GM19463 (cell line): ENCODE results near the gene CHD5.

Source experiments
- ATAC-seq: cut with Tn5 transposase; IDR thresholded peaks from one replicate; pipeline ENCODE4 v1.9.1; 2021; ENCODE audit warnings: mild to moderate bottlenecking, moderate library complexity; ENCODE audit not compliant: unreplicated experiment

The CHD5 gene

GRCh38 chr1:6175411-6175828, 4.7 kb downstream of the CHD5 start:
- no peak for ATAC-seq

- no peak for ATAC-seq
These were observed 5.3 kb downstream of the CHD5 start for GRCh38 chr1:6174621-6175410.

- no peak for ATAC-seq
These were observed 7.6 kb downstream of the CHD5 start for GRCh38 chr1:6172549-6172948.

- ATAC-seq = no peak
These were observed 8.5 kb downstream of the CHD5 start for GRCh38 chr1:6171548-6172124.

GRCh38 chr1:6170742-6171201, 9.3 kb downstream of the CHD5 start:
- ATAC-seq = no peak

GRCh38 chr1:6170116-6170741, 9.9 kb downstream of the CHD5 start:
- ATAC-seq = no peak

- no peak for ATAC-seq
These were observed 11.1 kb downstream of the CHD5 start for GRCh38 chr1:6168947-6169586.

- no peak for ATAC-seq
These were observed 12.5 kb downstream of the CHD5 start for GRCh38 chr1:6167391-6168303.

- ATAC-seq = no peak
These were observed 13.3 kb downstream of the CHD5 start for GRCh38 chr1:6166655-6167390.

- no peak for ATAC-seq
These were observed 13.9 kb downstream of the CHD5 start for GRCh38 chr1:6166221-6166620.

GRCh38 chr1:6165441-6165985, 14.6 kb downstream of the CHD5 start:
- ATAC-seq = no peak

GRCh38 chr1:6165027-6165426, 15.1 kb downstream of the CHD5 start:
- no peak for ATAC-seq

GRCh38 chr1:6163973-6164617, 16.0 kb downstream of the CHD5 start:
- ATAC-seq = no peak

- ATAC-seq = no peak
These were observed 16.7 kb downstream of the CHD5 start for GRCh38 chr1:6163191-6163972.

GRCh38 chr1:6162773-6163172, 17.3 kb downstream of the CHD5 start:
- ATAC-seq = no peak

- ATAC-seq = no peak
These were observed 17.8 kb downstream of the CHD5 start for GRCh38 chr1:6162341-6162740.

- ATAC-seq = no peak
These were observed 21.9 kb downstream of the CHD5 start for GRCh38 chr1:6158181-6158580.

- no peak for ATAC-seq
These were observed 22.5 kb downstream of the CHD5 start for GRCh38 chr1:6157528-6158174.
